ENCODE measurements around the gene ACTRT2.

Gene ACTRT2

GRCh38 chr1:3070309-3070643 lies 49.0 kb downstream of the ACTRT2 start:
- DNase-seq: no peak

GRCh38 chr1:3070644-3071564 lies 49.6 kb downstream of the ACTRT2 start:
- no peak for DNase-seq

GRCh38 chr1:3071565-3072390 lies 50.5 kb downstream of the ACTRT2 start:
- DNase-seq: no peak

Measured in activated naive CD4-positive, alpha-beta T cell treated with anti-CD3 and anti-CD28 coated beads, Interleukin-2, amount 50 U/mL, for 16 hours (primary cell).